Thymus (tissue), 11 donors: Measurements from ENCODE around the gene MYO7B. TPM values are rescaled to one million over a fixed set of nuclear protein-coding genes. Genes with fewer than 3 reads are reported as not detected.

ENCODE experiments used
- DNase-seq, 9 donors: peaks; one replicate each; pipeline ENCODE4 v3.0.0-alpha.2; 2013; ENCODE audit warnings: low spot score in 9 of 9, low read depth in 6 of 9, missing footprints in 1 of 9
- H3K27ac ChIP-seq, 2 donors: one replicate each; pipeline ENCODE4 v1.5.1; 2013; ENCODE audit warnings: control low read depth in 1 of 2, low read depth in 1 of 2, low read length in 1 of 2, mild to moderate bottlenecking in 1 of 2, moderate library complexity in 1 of 2
- H3K27me3 ChIP-seq, 2 donors: one replicate each; pipeline ENCODE4 v1.5.1; 2013; ENCODE audit warnings: low read length in 1 of 2; ENCODE audit not compliant: control insufficient read depth in 2 of 2, insufficient read depth in 1 of 2
- H3K36me3 ChIP-seq, 2 donors: one replicate each; pipeline ENCODE4 v1.5.1; 2013; ENCODE audit warnings: low read length in 1 of 2, mild to moderate bottlenecking in 1 of 2, moderate library complexity in 1 of 2; ENCODE audit not compliant: control insufficient read depth in 2 of 2, insufficient read depth in 2 of 2
- H3K4me1 ChIP-seq, 2 donors: one replicate each; pipeline ENCODE4 v1.5.1; 2013; ENCODE audit warnings: low read length in 2 of 2; ENCODE audit not compliant: control insufficient read depth in 2 of 2, insufficient read depth in 2 of 2
- H3K4me3 ChIP-seq, 2 donors: one replicate each; pipeline ENCODE4 v1.5.1; 2013; ENCODE audit warnings: low read length in 2 of 2, control low read depth in 1 of 2, mild to moderate bottlenecking in 1 of 2
- H3K9me3 ChIP-seq, 2 donors: one replicate each; pipeline ENCODE4 v1.5.1; 2013; ENCODE audit warnings: low read length in 1 of 2, mild to moderate bottlenecking in 1 of 2; ENCODE audit not compliant: control insufficient read depth in 2 of 2, insufficient read depth in 1 of 2
- WGBS: extraction: QIAGEN DNeasy Blood & Tissue Kit; methylation state at CpG from one replicate; pipeline ENCODE4 v1.1.7; 2013; 5-methylcytosine and 5-hydroxymethylcytosine counted together
- polyA plus RNA-seq: library from polyadenylated mRNA; stranded (reverse); fragments of 200-250 nt; gene quantifications from one replicate; pipeline ENCODE4 v1.2.3, GENCODE V29; 2013
- total RNA-seq: library from RNA; stranded (reverse); fragments of 120-200 nt; gene quantifications from one replicate; pipeline ENCODE4 v1.2.4, GENCODE V29; 2013
- donor health status: healthy.

MYO7B gene
- total and polyA plus RNA-seq, 2 donors = 4.4 to 5.2 TPM

DNA sequence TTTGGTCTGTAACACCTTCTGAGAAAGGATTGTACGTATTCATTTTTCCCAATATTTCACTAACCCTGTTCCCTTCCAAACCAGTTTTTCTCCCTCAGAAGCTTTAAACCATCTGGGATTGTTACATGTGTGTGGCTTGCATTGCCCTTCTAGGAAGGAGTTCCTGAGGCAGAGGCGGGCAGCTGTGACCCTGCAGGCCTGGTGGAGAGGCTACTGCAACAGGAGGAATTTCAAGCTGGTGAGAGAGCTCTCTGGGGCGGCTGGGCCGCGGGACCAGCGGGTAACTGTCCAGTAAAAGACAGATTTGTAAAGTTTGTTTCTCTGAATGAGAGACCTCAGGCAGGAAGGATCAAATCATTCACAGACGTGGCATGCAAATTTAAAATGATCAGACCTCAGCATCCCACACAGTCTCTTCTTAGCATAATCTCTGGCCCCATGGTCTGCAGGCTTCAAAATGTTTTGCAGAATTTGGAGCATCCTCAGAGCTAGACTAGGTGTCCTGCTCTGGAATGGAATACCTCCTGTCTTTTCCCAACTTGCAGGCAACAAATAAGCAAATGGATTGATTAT, 70.3 kb downstream of the MYO7B start:
- no peaks in the 10 kb centered on the region for H3K27me3 ChIP-seq
- H3K36me3 ChIP-seq = no peaks in the 10 kb centered on the region
- H3K4me1 ChIP-seq = peaks cover 11 to 30% of the 10 kb centered on the region in 2 donors
- no peak overlapping the region for H3K4me3 ChIP-seq
- no peak for DNase-seq
- peaks cover 0 to under 1% of the 10 kb centered on the region in 2 donors for H3K9me3 ChIP-seq
- WGBS = 93% methylated on average over 7 of the region's 7 CpGs
- H3K27ac ChIP-seq = no peak overlapping the region

DNA sequence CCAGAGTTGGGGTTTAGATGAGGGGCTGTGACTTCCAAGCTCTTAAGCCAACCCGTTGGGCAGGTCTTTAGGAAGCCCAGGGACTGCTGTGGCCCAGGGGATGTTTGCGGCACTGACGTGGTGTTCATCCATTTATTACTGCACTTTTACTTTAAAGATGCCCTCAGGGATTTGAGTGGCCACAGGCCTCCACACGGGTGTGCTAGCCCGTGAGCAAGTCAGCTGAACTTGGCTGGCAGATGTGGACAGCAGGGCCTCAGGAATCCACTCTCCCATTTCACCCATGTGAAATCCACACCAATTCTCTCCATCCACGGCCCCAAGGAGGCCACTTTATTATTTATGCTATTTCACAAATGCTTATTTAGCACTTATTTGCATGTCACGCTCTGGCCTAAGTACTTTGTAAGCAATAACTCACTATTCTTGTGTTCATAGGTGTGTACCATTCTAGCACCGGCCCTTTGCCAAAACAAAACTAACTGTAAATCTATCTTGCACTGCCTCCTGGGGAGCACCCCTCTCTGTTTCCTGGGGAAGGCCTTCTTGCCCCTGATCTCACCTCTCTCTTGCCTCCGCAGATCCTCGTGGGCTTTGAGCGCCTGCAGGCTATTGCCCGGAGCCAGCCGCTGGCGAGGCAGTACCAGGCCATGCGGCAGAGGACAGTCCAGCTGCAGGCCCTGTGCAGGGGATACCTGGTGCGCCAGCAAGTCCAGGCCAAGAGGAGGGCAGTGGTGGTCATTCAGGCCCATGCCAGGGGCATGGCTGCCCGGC, 71.3 kb downstream of the MYO7B start:
- Histone ChIP-seq H3K9me3 (peaks cover 0 to 10% of the 10 kb centered on the region in 2 donors), H3K36me3 (no peaks in the 10 kb centered on the region), H3K27ac (no peak overlapping the region), H3K4me3 (no peak overlapping the region), H3K27me3 (no peaks in the 10 kb centered on the region), H3K4me1 (peaks cover 11 to 30% of the 10 kb centered on the region in 2 donors)
- 97% methylated on average over 17 of the region's 17 CpGs for WGBS
- no peak for DNase-seq

DNA sequence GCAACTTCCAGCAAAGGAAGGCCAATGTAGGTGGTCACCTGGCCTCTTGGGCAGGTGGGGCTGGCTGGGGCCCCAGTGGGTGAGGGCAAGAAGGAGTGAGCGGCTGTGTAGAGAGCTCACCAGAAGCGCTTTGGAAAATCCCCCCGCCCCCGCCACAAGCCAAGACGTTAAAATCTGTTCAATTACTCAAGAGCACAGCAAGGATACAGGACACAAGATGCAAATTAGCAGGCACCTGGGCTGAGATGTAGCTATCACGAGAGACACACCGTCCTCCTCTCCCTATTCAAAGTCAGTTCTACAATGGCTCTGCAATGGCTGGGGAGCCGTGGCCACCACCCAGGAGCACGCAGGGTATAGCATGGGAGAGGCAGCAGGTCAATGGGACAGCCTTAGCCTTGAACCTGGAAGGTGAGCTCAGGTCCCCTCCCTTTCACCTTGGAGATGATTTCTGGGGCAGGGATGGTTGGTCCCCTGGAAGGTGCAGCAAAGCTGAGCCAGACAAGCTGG, 72.0 kb downstream of the MYO7B start:
- Histone ChIP-seq H3K4me1 (peaks cover 11 to 30% of the 10 kb centered on the region in 2 donors), H3K4me3 (no peak overlapping the region), H3K27me3 (no peaks in the 10 kb centered on the region), H3K36me3 (no peaks in the 10 kb centered on the region), H3K9me3 (peaks cover 2 to 15% of the 10 kb centered on the region in 2 donors), H3K27ac (no peak overlapping the region)
- DNase-seq = no peak
- 98% methylated on average over 9 of the region's 9 CpGs for WGBS

GRCh38 chr2:127608061-127609030, 72.9 kb downstream of the MYO7B start:
- Histone ChIP-seq H3K4me1 (peaks cover 11 to 30% of the 10 kb centered on the region in 2 donors), H3K9me3 (peaks cover 2 to 19% of the 10 kb centered on the region in 2 donors), H3K36me3 (no peaks in the 10 kb centered on the region), H3K27ac (no peak overlapping the region), H3K27me3 (no peaks in the 10 kb centered on the region), H3K4me3 (no peak overlapping the region)
- 83% methylated on average over 25 of the region's 25 CpGs for WGBS
- no peak for DNase-seq

- Histone ChIP-seq H3K9me3 (peaks cover 2 to 19% of the 10 kb centered on the region in 2 donors), H3K4me1 (peaks cover 11 to 32% of the 10 kb centered on the region in 2 donors), H3K4me3 (no peak overlapping the region), H3K36me3 (no peaks in the 10 kb centered on the region), H3K27me3 (no peaks in the 10 kb centered on the region), H3K27ac (no peak overlapping the region)
- WGBS = 62% methylated on average over 24 of the region's 24 CpGs
- DNase-seq = peak in 1 of 9 donors; percentile 41
Observed at GRCh38 chr2:127609031-127609751, 73.7 kb downstream of the MYO7B start.

DNA sequence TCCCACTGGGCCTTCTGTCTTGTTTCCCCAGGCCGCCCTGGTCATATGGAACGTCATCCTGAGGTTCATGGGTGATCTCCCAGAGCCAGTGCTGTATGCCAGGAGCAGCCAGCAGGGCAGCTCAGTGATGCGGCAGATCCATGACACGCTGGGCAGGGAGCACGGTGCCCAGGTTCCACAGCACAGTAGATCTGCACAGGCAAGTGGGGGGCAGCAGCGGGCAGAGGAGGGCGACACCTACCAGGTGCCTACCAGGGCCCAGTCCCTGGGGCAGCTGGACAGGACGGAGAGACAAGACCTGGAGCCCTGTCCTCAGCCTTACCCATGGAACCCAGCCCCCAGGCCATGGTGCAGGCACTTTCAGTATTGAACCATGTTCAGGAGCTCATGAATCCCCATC, 74.3 kb downstream of the MYO7B start:
- H3K4me3 ChIP-seq = no peak overlapping the region
- no peak overlapping the region for H3K27ac ChIP-seq
- no peaks in the 10 kb centered on the region for H3K27me3 ChIP-seq
- peaks cover 14 to 35% of the 10 kb centered on the region in 2 donors for H3K4me1 ChIP-seq
- no peaks in the 10 kb centered on the region for H3K36me3 ChIP-seq
- peaks cover 2 to 19% of the 10 kb centered on the region in 2 donors for H3K9me3 ChIP-seq
- 98% methylated on average over 8 of the region's 8 CpGs for WGBS
- DNase-seq = no peak

DNA sequence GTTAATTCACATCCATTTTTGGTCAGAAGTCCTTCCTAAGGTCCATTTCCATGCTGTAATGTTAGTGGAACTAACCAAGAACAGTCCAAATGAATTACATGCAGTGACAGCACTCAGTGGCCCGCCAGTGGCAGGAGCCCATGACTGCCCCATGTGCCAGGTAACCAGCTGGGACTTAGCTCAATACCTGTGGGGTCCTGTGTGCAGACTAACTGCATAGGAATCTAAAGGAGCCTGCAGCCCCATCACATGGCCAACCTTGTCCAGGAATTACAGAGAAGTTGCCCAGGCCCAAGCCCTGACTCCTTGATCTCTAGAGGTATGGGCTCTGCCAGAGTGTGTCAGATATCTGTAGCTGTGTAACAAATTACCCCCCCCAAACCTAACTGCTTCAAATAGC, 75.1 kb downstream of the MYO7B start:
- no peak overlapping the region for H3K4me3 ChIP-seq
- H3K27me3 ChIP-seq = no peaks in the 10 kb centered on the region
- DNase-seq = no peak
- WGBS = 98% methylated on average over 1 of the region's 1 CpG
- H3K4me1 ChIP-seq = peaks cover 22 to 42% of the 10 kb centered on the region in 2 donors
- peaks cover 2 to 19% of the 10 kb centered on the region in 2 donors for H3K9me3 ChIP-seq
- no peaks in the 10 kb centered on the region for H3K36me3 ChIP-seq
- H3K27ac ChIP-seq = no peak overlapping the region

- Histone ChIP-seq H3K27ac (no peak overlapping the region), H3K4me3 (no peak overlapping the region), H3K27me3 (no peaks in the 10 kb centered on the region), H3K36me3 (no peaks in the 10 kb centered on the region), H3K9me3 (peaks cover 2 to 19% of the 10 kb centered on the region in 2 donors), H3K4me1 (peaks cover 29 to 49% of the 10 kb centered on the region in 2 donors)
- DNase-seq = no peak
- 98% methylated on average over 11 of the region's 11 CpGs for WGBS
Observed at GRCh38 chr2:127611076-127611925, 75.8 kb downstream of the MYO7B start.
